Loucy (cell line): ENCODE measurements around the gene LHX2.

Experiments
- H2AFZ ChIP-seq: fragments of 200-600 bp; sonication (generic); 2 replicates; pipeline ENCODE4 v1.6.0; 2016; ENCODE audit warnings: antibody characterized with exemption, mild to moderate bottlenecking, low read length, moderate library complexity
- H3F3A ChIP-seq: fragments of 200-600 bp; 2 replicates; pipeline ENCODE4 v1.6.0; 2016; ENCODE audit warnings: antibody characterized with exemption, low read depth, mild to moderate bottlenecking
- H3K27me3 ChIP-seq: fragments of 200-600 bp; sonication (generic); 2 replicates; pipeline ENCODE4 v1.6.1; 2014; ENCODE audit warnings: low read length, mild to moderate bottlenecking; ENCODE audit not compliant: insufficient read depth, poor library complexity, severe bottlenecking
- H3K36me3 ChIP-seq: fragments of 200-600 bp; sonication (generic); 2 replicates; pipeline ENCODE4 v1.6.1; 2016; ENCODE audit warnings: low read length; ENCODE audit not compliant: insufficient read depth
- H3K4me1 ChIP-seq: fragments of 200-600 bp; sonication (generic); 2 replicates; pipeline ENCODE4 v1.5.1; 2014; ENCODE audit warnings: low read length, mild to moderate bottlenecking; ENCODE audit not compliant: insufficient read depth, poor library complexity, severe bottlenecking
- H3K4me2 ChIP-seq: fragments of 200-600 bp; sonication (generic); 2 replicates; pipeline ENCODE4 v1.6.0; 2014; ENCODE audit warnings: antibody characterized with exemption, low read length, low read depth, mild to moderate bottlenecking; ENCODE audit not compliant: poor library complexity, severe bottlenecking
- H3K4me3 ChIP-seq: fragments of 200-600 bp; sonication (generic); 2 replicates; pipeline ENCODE4 v1.5.1; 2014; ENCODE audit warnings: low read length, mild to moderate bottlenecking, mixed read lengths; ENCODE audit not compliant: poor library complexity, severe bottlenecking
- H3K79me2 ChIP-seq: fragments of 200-600 bp; sonication (generic); 2 replicates; pipeline ENCODE4 v1.6.1; 2014; ENCODE audit warnings: low read length; ENCODE audit not compliant: insufficient read depth
- H3K9ac ChIP-seq: fragments of 200-600 bp; sonication (generic); 2 replicates; pipeline ENCODE4 v1.6.0; 2014; ENCODE audit warnings: mild to moderate bottlenecking, low read depth, low read length, moderate library complexity; ENCODE audit not compliant: poor library complexity, severe bottlenecking
- H3K9me2 ChIP-seq: fragments of 200-600 bp; sonication (generic); replicated peaks from 2 replicates; pipeline ENCODE4 v1.6.1; 2016; ENCODE audit warnings: low read depth, low read length, mixed read lengths
- H3K9me3 ChIP-seq: fragments of 200-600 bp; sonication (generic); 2 replicates; pipeline ENCODE4 v1.6.1; 2014; ENCODE audit warnings: mild to moderate bottlenecking, antibody characterized with exemption, low read length, low read depth; ENCODE audit not compliant: insufficient read depth
- H4K20me1 ChIP-seq: fragments of 200-600 bp; sonication (generic); 2 replicates; pipeline ENCODE4 v1.6.0; 2014; ENCODE audit warnings: antibody characterized with exemption, low read length, mild to moderate bottlenecking; ENCODE audit not compliant: insufficient read depth, poor library complexity, severe bottlenecking
- EZH2phosphoT487 ChIP-seq: fragments of 200-600 bp; IDR thresholded peaks from 2 replicates; pipeline ENCODE4 v1.6.1; 2018; ENCODE audit warnings: antibody characterized with exemption, mild to moderate bottlenecking, moderate library complexity, borderline replicate concordance
- TF ChIP-seq, protein P1 (sequence below): fragments of 200-600 bp; sonication (generic); conservative IDR thresholded peaks from 2 replicates; pipeline ENCODE4 v1.5.1; 2014; ENCODE audit warnings: mild to moderate bottlenecking, antibody characterized with exemption, low read length

LHX2 gene

GRCh38 chr9:123982535-123982934, 29.0 kb upstream of the LHX2 start:
- no peak overlapping the region for H2AFZ ChIP-seq
- H3K27me3 ChIP-seq = no peaks in the 10 kb centered on the region
- no peaks in the 10 kb centered on the region for H3K4me1 ChIP-seq
- H3F3A ChIP-seq = no peaks in the 10 kb centered on the region
- no peaks in the 10 kb centered on the region for H4K20me1 ChIP-seq
- no peaks in the 10 kb centered on the region for H3K36me3 ChIP-seq
- no peaks in the 10 kb centered on the region for H3K9me3 ChIP-seq
- H3K9ac ChIP-seq = no peak overlapping the region
- no peak overlapping the region for H3K4me2 ChIP-seq
- no peak overlapping the region for H3K4me3 ChIP-seq
- no peak for TF ChIP-seq EZH2phosphoT487
- TF ChIP-seq, protein P1, sequence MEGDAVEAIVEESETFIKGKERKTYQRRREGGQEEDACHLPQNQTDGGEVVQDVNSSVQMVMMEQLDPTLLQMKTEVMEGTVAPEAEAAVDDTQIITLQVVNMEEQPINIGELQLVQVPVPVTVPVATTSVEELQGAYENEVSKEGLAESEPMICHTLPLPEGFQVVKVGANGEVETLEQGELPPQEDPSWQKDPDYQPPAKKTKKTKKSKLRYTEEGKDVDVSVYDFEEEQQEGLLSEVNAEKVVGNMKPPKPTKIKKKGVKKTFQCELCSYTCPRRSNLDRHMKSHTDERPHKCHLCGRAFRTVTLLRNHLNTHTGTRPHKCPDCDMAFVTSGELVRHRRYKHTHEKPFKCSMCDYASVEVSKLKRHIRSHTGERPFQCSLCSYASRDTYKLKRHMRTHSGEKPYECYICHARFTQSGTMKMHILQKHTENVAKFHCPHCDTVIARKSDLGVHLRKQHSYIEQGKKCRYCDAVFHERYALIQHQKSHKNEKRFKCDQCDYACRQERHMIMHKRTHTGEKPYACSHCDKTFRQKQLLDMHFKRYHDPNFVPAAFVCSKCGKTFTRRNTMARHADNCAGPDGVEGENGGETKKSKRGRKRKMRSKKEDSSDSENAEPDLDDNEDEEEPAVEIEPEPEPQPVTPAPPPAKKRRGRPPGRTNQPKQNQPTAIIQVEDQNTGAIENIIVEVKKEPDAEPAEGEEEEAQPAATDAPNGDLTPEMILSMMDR = no peak
- no peaks in the 10 kb centered on the region for H3K79me2 ChIP-seq
- no peaks in the 10 kb centered on the region for H3K9me2 ChIP-seq

DNA sequence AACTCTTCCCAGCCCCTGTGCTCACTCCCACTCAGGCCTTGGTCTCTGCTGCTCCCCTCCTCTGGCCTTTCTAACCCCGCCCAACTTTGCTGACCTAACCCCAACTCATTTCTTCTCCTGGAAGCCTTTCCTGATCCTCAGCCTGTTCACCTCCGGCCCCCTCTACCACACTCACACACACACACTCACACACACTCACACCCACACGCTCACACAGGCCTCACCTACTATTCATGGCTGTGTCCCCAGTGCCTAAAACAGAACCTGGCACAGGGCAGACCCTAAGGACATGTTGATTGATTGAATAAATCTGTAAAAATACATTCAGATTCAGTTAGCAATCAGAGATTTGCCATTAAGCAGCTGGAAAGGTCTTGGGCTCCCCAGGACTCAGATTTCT, 28.5 kb upstream of the LHX2 start:
- H3K27me3 ChIP-seq = no peaks in the 10 kb centered on the region
- no peaks in the 10 kb centered on the region for H3K4me1 ChIP-seq
- H3K79me2 ChIP-seq = no peaks in the 10 kb centered on the region
- no peaks in the 10 kb centered on the region for H3F3A ChIP-seq
- TF ChIP-seq EZH2phosphoT487 = no peak
- TF ChIP-seq, protein P1 = no peak
- H3K36me3 ChIP-seq = no peaks in the 10 kb centered on the region
- H3K4me2 ChIP-seq = no peak overlapping the region
- no peaks in the 10 kb centered on the region for H4K20me1 ChIP-seq
- no peaks in the 10 kb centered on the region for H3K9me3 ChIP-seq
- no peak overlapping the region for H3K4me3 ChIP-seq
- no peak overlapping the region for H3K9ac ChIP-seq
- no peak overlapping the region for H2AFZ ChIP-seq
- no peaks in the 10 kb centered on the region for H3K9me2 ChIP-seq

GRCh38 chr9:123984802-123985201, 26.8 kb upstream of the LHX2 start:
- no peaks in the 10 kb centered on the region for H3K27me3 ChIP-seq

More at GRCh38 chr9:123984802-123985201, 26.8 kb upstream of the LHX2 start:
- Histone ChIP-seq H4K20me1 (no peaks in the 10 kb centered on the region), H3K79me2 (no peaks in the 10 kb centered on the region), H3K9ac (no peak overlapping the region), H3K4me2 (no peak overlapping the region), H3K36me3 (no peaks in the 10 kb centered on the region), H3K9me3 (no peaks in the 10 kb centered on the region), H3K4me3 (no peak overlapping the region), H3F3A (no peaks in the 10 kb centered on the region), H3K4me1 (no peaks in the 10 kb centered on the region), H2AFZ (no peak overlapping the region), H3K9me2 (no peaks in the 10 kb centered on the region)
- TF ChIP-seq, protein P1 = no peak
- no peak for TF ChIP-seq EZH2phosphoT487
